K562 (cell line): ENCODE measurements around the gene FAAP100. TPM values are rescaled to one million over a fixed set of nuclear protein-coding genes. Genes with fewer than 3 reads are reported as not detected.

Experiments
- ATAC-seq: fragments of 200-7000 bp; cut with Tn5 transposase; 3 replicates; pipeline ENCODE4 v1.9.1; 2020; ENCODE audit warnings: moderate library complexity
- BruUV-seq: library from RNA; stranded (reverse); fragments of 400-500 nt; replicated peaks from 2 replicates; lab custom pipeline; 2021; lab: Mats Ljungman, UMichigan
- CTCF ChIA-PET: fragments of 300-600 bp; formaldehyde crosslinking; extraction: SDS; loops from one replicate; lab custom pipeline; 2021; ENCODE audit warnings: low intra/inter-chr PET ratio; lab: Yijun Ruan, JAX
- POLR2A ChIA-PET: fragments of 300-600, 350-650 bp; sonication (Branson Sonifier 250); formaldehyde crosslinking; extraction: SDS; loops from one replicate; lab custom pipeline; 2021; ENCODE audit warnings: antibody characterized with exemption, inconsistent platforms; lab: Yijun Ruan, JAX
- DNase-seq, 4 experiments: peaks; one replicate each; pipeline versions ENCODE4 v3.0.0 to v3.0.0-alpha.2; 2011 to 2018; ENCODE audit warnings: low spot score in 3 of 4, mixed read lengths in 3 of 4; ENCODE audit errors: extremely low read depth in 1 of 4
- FAIRE-seq: peaks from 2 replicates; lab custom pipeline; 2011; peaks lifted over from hg19 to GRCh38; lab: Jason Lieb, UNC
- H2AFZ ChIP-seq: 2 replicates; pipeline ENCODE4 v1.6.0; 2011; ENCODE audit warnings: low read depth, low read length, control low read depth, inconsistent platforms
- H3K27ac ChIP-seq: fragments of 200-600 bp; 3 replicates; pipeline ENCODE4 v1.8.0; 2011; ENCODE audit warnings: low read depth, mild to moderate bottlenecking, control low read depth, inconsistent platforms, low read length, moderate library complexity, mixed read lengths; ENCODE audit errors: extremely low read depth
- H3K27me3 ChIP-seq, 2 experiments: fragments of 300-600 bp in 1 of 2; 2 replicates in 1 of 2; 3 replicates in 1 of 2; pipeline versions ENCODE4 v1.6.0 to v1.8.0; 2011; ENCODE audit warnings: inconsistent platforms in 2 of 2, low read length in 2 of 2, mild to moderate bottlenecking in 1 of 2, mixed read lengths in 1 of 2, moderate library complexity in 1 of 2; ENCODE audit not compliant: control insufficient read depth in 2 of 2, insufficient read depth in 2 of 2
- H3K36me3 ChIP-seq: fragments of 300-600 bp; 3 replicates; pipeline ENCODE4 v1.8.0; 2011; ENCODE audit warnings: mild to moderate bottlenecking, low read length, inconsistent platforms; ENCODE audit not compliant: control insufficient read depth, insufficient read depth
- H3K4me1 ChIP-seq, 2 experiments: fragments of 200-600 bp in 1 of 2; replicated peaks in 1 of 2; 2 replicates in 1 of 2; 3 replicates in 1 of 2; pipeline versions ENCODE4 v1.5.1 to v1.8.0; 2011; ENCODE audit warnings: inconsistent platforms in 2 of 2, low read length in 2 of 2, mild to moderate bottlenecking in 1 of 2, mixed read lengths in 1 of 2, moderate library complexity in 1 of 2; ENCODE audit not compliant: control insufficient read depth in 2 of 2, insufficient read depth in 2 of 2
- H3K4me2 ChIP-seq: 2 replicates; pipeline ENCODE4 v1.6.1; 2011; ENCODE audit warnings: low read length, control low read depth, inconsistent platforms, mixed read lengths; ENCODE audit not compliant: insufficient read depth
- H3K4me3 ChIP-seq: fragments of 200-600 bp; sonication (generic), shearing (Covaris generic); 2 replicates; pipeline ENCODE4 v1.5.1; 2016; ENCODE audit warnings: control low read depth, inconsistent platforms
- H3K79me2 ChIP-seq: fragments of 200-600 bp; 3 replicates; pipeline ENCODE4 v1.8.0; 2011; ENCODE audit warnings: low read length, inconsistent platforms; ENCODE audit not compliant: control insufficient read depth, insufficient read depth
- H3K9ac ChIP-seq, 2 experiments: 2 replicates each; pipeline versions ENCODE4 v1.6.0 to v1.6.1; 2011; ENCODE audit warnings: low read depth in 2 of 2, low read length in 2 of 2, control low read depth in 1 of 2, inconsistent platforms in 1 of 2, mild to moderate bottlenecking in 1 of 2, mixed read lengths in 1 of 2; ENCODE audit not compliant: insufficient read depth in 1 of 2
- H3K9me1 ChIP-seq: one replicate; pipeline ENCODE4 v1.6.0; 2011; ENCODE audit warnings: inconsistent platforms, mild to moderate bottlenecking, low read length, moderate library complexity; ENCODE audit not compliant: control insufficient read depth, insufficient read depth
- H3K9me3 ChIP-seq: replicated peaks from 2 replicates; pipeline ENCODE4 v1.5.1; 2011; ENCODE audit warnings: low read depth, low read length, inconsistent platforms; ENCODE audit not compliant: control insufficient read depth, insufficient read depth
- H4K20me1 ChIP-seq: replicated peaks from 2 replicates; pipeline ENCODE4 v1.6.1; 2011; ENCODE audit warnings: low read length, inconsistent platforms, mixed read lengths; ENCODE audit not compliant: control insufficient read depth, insufficient read depth
- ARHGAP35 ChIP-seq: fragments of 450-650 bp; IDR thresholded peaks from 2 replicates; pipeline ENCODE4 v1.6.1; 2018; ENCODE audit not compliant: partially characterized antibody
- CEBPB ChIP-seq: fragments of 450-650 bp; IDR thresholded peaks from 2 replicates; pipeline ENCODE4 v1.6.1; 2016; ENCODE audit warnings: missing genetic modification characterization, missing compliant biosample characterization
- NBN ChIP-seq: fragments of 450-650 bp; IDR thresholded peaks from 2 replicates; pipeline ENCODE4 v1.6.1; 2016; ENCODE audit warnings: low read depth, mild to moderate bottlenecking
- POLR2AphosphoS5 ChIP-seq: IDR thresholded peaks from 2 replicates; pipeline ENCODE4 v1.6.1; 2011; ENCODE audit warnings: mild to moderate bottlenecking, low read depth, low read length, moderate library complexity; ENCODE audit not compliant: control insufficient read depth, insufficient read depth
- SIX5 ChIP-seq, 2 experiments: IDR thresholded peaks; 2 replicates each; pipeline ENCODE4 v1.6.1; 2011; ENCODE audit warnings: low read length in 2 of 2, borderline replicate concordance in 1 of 2, low read depth in 1 of 2, mild to moderate bottlenecking in 1 of 2, moderate library complexity in 1 of 2; ENCODE audit not compliant: insufficient read depth in 1 of 2
- U2AF2 ChIP-seq: fragments of 200-400 bp; formaldehyde crosslinking; optimal IDR thresholded peaks from 2 replicates; pipeline ENCODE3; 2017; ENCODE audit warnings: low read depth, mild to moderate bottlenecking, low read length
- ZNF561 ChIP-seq: fragments of 450-650 bp; formaldehyde crosslinking; conservative IDR thresholded peaks from 2 replicates; pipeline ENCODE4 v1.4.0; 2020; ENCODE audit warnings: mild to moderate bottlenecking, moderate library complexity
- WGBS: fragments of 100-300 bp; shearing (Covaris generic); methylation state at CpG from one replicate; pipeline ENCODE4 v1.1.6; 2016; ENCODE audit warnings: low coverage, mixed read lengths; ENCODE audit not compliant: insufficient coverage; ENCODE audit errors: missing lambda C conversion rate; 5-methylcytosine and 5-hydroxymethylcytosine counted together
- in situ Hi-C: fragments of 300-500 bp; cut with MboI; formaldehyde crosslinking; loops from 4 replicates; pipeline ENCODE4 v1.15.0; 2018; ENCODE audit warnings: inconsistent platforms, mixed read lengths
- intact Hi-C: fragments of 100-400 bp; cut with micrococcal nuclease; formaldehyde crosslinking; loops from 2 replicates; pipeline ENCODE4 v1.14.2; 2022
- polyA plus RNA-seq, 8 experiments: library from polyadenylated mRNA; depleted of rRNA in 4 of 8; stranded (reverse) in 5 of 8; unstranded in 3 of 8; fragments of >200 nt; fragmentation: Nextera tagmentation in 2 of 8; fragmentation: Illumina TruSeq in 1 of 8; extraction: Ambion mirVana in 2 of 8; extraction: Trizol in 1 of 8; gene quantifications; 2 replicates each; pipeline versions ENCODE4 v1.2.1 to v1.2.3, GENCODE V29; 2011 to 2014; ENCODE audit warnings: inconsistent platforms in 1 of 8, missing spikeins in 1 of 8
- total RNA-seq, 7 experiments: library from RNA; depleted of rRNA in 6 of 7; stranded (reverse); fragments of >200 nt in 6 of 7; fragmentation: Illumina TruSeq in 2 of 7; extraction: Trizol in 2 of 7; gene quantifications; 2 replicates each; pipeline versions ENCODE4 v1.2.1 to v1.2.3, GENCODE V29; 2011 to 2021; ENCODE audit warnings: low replicate concordance in 1 of 7

Gene FAAP100
- total and polyA plus RNA-seq, 9 of the 15 experiments (the other 6 are each of a cell fraction or from before 2014, with no cell fraction given), result 0.31 to 51.2 (median 12.6) TPM

DNA sequence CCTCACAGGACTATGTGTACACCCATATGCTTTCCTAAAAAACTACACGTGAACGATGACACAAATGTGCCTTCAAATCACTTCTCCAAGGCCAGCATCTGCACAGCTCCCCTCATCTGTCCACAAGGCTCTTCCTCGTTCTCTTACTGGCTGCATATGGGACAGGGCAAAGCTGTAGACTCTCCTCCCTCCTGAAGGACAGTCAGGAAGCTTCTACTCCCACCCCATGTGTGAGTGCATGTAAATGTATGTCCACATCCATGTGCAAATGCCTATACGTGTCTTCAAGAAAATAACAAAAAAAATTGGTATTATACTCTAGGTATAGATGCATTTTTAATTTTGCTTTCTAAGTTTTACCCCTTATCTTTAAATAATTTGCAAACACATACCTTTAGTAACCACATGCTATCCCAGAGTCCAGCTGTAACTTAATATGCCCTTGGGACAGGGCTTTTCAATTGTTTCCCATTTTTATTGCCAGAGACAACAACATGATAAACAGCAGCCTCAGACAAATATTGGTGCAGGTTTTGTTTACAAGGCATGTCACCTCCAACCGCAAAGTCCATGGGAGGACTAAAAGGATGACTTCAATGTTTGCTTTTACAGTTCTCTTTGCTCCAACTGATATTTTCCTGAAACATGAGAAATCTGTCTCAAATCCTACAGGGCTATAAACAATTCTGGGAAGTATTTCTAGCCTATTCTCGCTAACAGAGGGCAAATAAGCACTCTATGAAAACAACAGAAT, 31.6 kb upstream of the FAAP100 start:
- 87% methylated on average over 6 of the region's 6 CpGs for WGBS
- BruUV-seq, result TSS peak; percentile 10
- Histone ChIP-seq H3K27me3 (no peaks in the 10 kb centered on the region), H4K20me1 (peaks cover 7% of the 10 kb centered on the region), H3K79me2 (peaks cover 9% of the 10 kb centered on the region; the same call in 2 of the 3 replicates), H3K4me2 (no peak overlapping the region), H3K9ac (no peak overlapping the region), H3K27ac (no peak overlapping the region), H3K9me1 (peaks cover 3% of the 10 kb centered on the region), H3K9me3 (no peaks in the 10 kb centered on the region), H3K4me3 (no peak overlapping the region), H3K4me1 (peaks cover 10 to 21% of the 10 kb centered on the region in 2 experiments; a peak in 4 of 5 replicates), H2AFZ (no peak overlapping the region), H3K36me3 (peaks cover 94% of the 10 kb centered on the region)
- POLR2A ChIA-PET, result interaction anchor here (0.6 to 1.9 kb wide), 3 partner anchors 11 to 33 kb away, joined by 3 to 7 read pairs (median 3); no protein-coding TSS in a partner anchor
- no peak for DNase-seq
- no peak for FAIRE-seq
- TF ChIP-seq CEBPB (tag) (no peak), ARHGAP35 (no peak), SIX5 (IDR thresholded peaks at IDR 0.05; ENCODE audit: borderline replicate concordance in 1 of 2, insufficient read depth in 1 of 2, low read depth in 1 of 2, low read length in 2 of 2) (no peak), ZNF561 (CRISPR knock-in tag) (no peak), NBN (no peak), U2AF2 (no peak), POLR2AphosphoS5 (peak; percentile 49; the same call in 1 of the 2 replicates)
- CTCF ChIA-PET, result no interaction called here
- ATAC-seq, result no peak
- intact Hi-C loops (no loop called here), in situ Hi-C loops (no loop called here)
